D721Med (cell line): ENCODE data around the gene DUS2.
"Not testable (repeated sequence)": the region's sequence is repeated elsewhere in the genome, so short reads cannot be mapped to it uniquely, and the experiment has no call there.

Experiments
- DNase-seq: peaks from one replicate; pipeline ENCODE4 v3.0.0; 2011; ENCODE audit warnings: low spot score; ENCODE audit not compliant: insufficient read length
- FAIRE-seq: peaks from 2 replicates; lab custom pipeline; 2011; peaks lifted over from hg19 to GRCh38; lab: Jason Lieb, UNC
- CTCF ChIP-seq: IDR thresholded peaks from 2 replicates; pipeline ENCODE4 v1.5.1; 2012; ENCODE audit warnings: mild to moderate bottlenecking, control low read depth; ENCODE audit not compliant: insufficient read depth; ENCODE audit errors: missing control alignments

DUS2 gene

GRCh38 chr16:68015681-68016080, 7.4 kb upstream of the DUS2 start, which contains the start of gene DPEP2NB:
Gene DPEP2NB, minus strand, starts transcription at chr16:68015911. Its CDS starts 141 bp downstream, at chr16:68015770.
- no peak for DNase-seq
- no peak for TF ChIP-seq CTCF
- no peak for FAIRE-seq

GRCh38 chr16:68019167-68019680, 3.9 kb upstream of the DUS2 start:
- no peak for FAIRE-seq
- TF ChIP-seq CTCF = no peak
- DNase-seq = no peak

GRCh38 chr16:68021490-68021889, 1.6 kb upstream of the DUS2 start:
- TF ChIP-seq CTCF = no peak
- no peak for DNase-seq
- no peak for FAIRE-seq

- no peak for FAIRE-seq
- no peak for DNase-seq
- TF ChIP-seq CTCF = no peak
These were observed 781 bp upstream of the DUS2 start for GRCh38 chr16:68022278-68022727.

- TF ChIP-seq CTCF = no peak
- DNase-seq (no peak), FAIRE-seq (no peak)
These were observed 5.9 kb downstream of the DUS2 start for GRCh38 chr16:68028996-68029395.

GRCh38 chr16:68030108-68030507, 7.0 kb downstream of the DUS2 start:
- FAIRE-seq = not testable (repeated sequence)

GRCh38 chr16:68031951-68032350, 8.9 kb downstream of the DUS2 start:
- DNase-seq (no peak), FAIRE-seq (no peak)
- no peak for TF ChIP-seq CTCF

More at GRCh38 chr16:68030108-68030507, 7.0 kb downstream of the DUS2 start:
- DNase-seq = not testable (repeated sequence)
